Posterior vena cava (tissue), 2 donors: ENCODE measurements around the gene EFCAB11. TPM values are rescaled to one million over a fixed set of nuclear protein-coding genes. Genes with fewer than 3 reads are reported as not detected.
"Not testable (repeated sequence)": the region's sequence is repeated elsewhere in the genome, so short reads cannot be mapped to it uniquely, and the experiment has no call there.

Source experiments
- DNase-seq: peaks from one replicate; pipeline ENCODE4 v3.0.0-alpha.2; 2020; ENCODE audit warnings: low spot score
- intact Hi-C, 2 donors: fragments of 100-400 bp; cut with DNase I; formaldehyde crosslinking; loops; one replicate each; pipeline versions ENCODE4 v1.14.1 to v1.14.2; 2022 to 2023
- total RNA-seq, 2 donors: library from RNA; stranded (reverse); fragmentation: NEBNext Ultra II Directional; extraction: Animal tissue kit (Norgen Biotek cat#: 25700); gene quantifications; one replicate each; pipeline ENCODE4 v1.2.1, GENCODE V29; 2021
- donor health status: DM: yes; HTN: yes; CAD: no.
- donor health status: DM: yes; HTN: yes; CAD: no.

EFCAB11 gene
- total RNA-seq, 2 donors from 2014 or later = 4.8 to 6.1 TPM

GRCh38 chr14:89891055-89891454 is 63.5 kb downstream of the EFCAB11 start:
- intact Hi-C loops = no loop called here
- no peak for DNase-seq

- DNase-seq = no peak
- intact Hi-C loops = no loop called here
These were observed 63.9 kb downstream of the EFCAB11 start for GRCh38 chr14:89890589-89890988.

- DNase-seq = no peak
- intact Hi-C loops = no loop called here
These were observed 64.9 kb downstream of the EFCAB11 start for GRCh38 chr14:89889626-89890025.

GRCh38 chr14:89884761-89885160 is 69.8 kb downstream of the EFCAB11 start:
- intact Hi-C loops = no loop called here
- no peak for DNase-seq

- intact Hi-C loops = no loop called here
- DNase-seq = no peak
These were observed 72.7 kb downstream of the EFCAB11 start for GRCh38 chr14:89881839-89882238.

- DNase-seq, intact Hi-C loops: not testable (repeated sequence)
These were observed 80.4 kb downstream of the EFCAB11 start for GRCh38 chr14:89874091-89874490.

GRCh38 chr14:89870316-89870715 is 84.2 kb downstream of the EFCAB11 start:
- intact Hi-C loops = no loop called here
- DNase-seq = no peak

- intact Hi-C loops = no loop called here
- DNase-seq = no peak
These were observed 84.9 kb downstream of the EFCAB11 start for GRCh38 chr14:89869606-89870005.

GRCh38 chr14:89866458-89866857 is 88.1 kb downstream of the EFCAB11 start:
- DNase-seq = no peak
- intact Hi-C loops = no loop called here

- DNase-seq = no peak
- intact Hi-C loops = no loop called here
These were observed 89.4 kb downstream of the EFCAB11 start for GRCh38 chr14:89865153-89865552.

- intact Hi-C loops = no loop called here
- DNase-seq = no peak
These were observed 91.7 kb downstream of the EFCAB11 start for GRCh38 chr14:89862856-89863255.

GRCh38 chr14:89861630-89862029 is 92.9 kb downstream of the EFCAB11 start:
- intact Hi-C loops = no loop called here
- no peak for DNase-seq

- DNase-seq = no peak
- intact Hi-C loops = loop anchor here in 1 of 2 donors (5.0 kb wide), 1 partner anchor 966 kb away; no protein-coding TSS in a partner anchor
These were observed 96.4 kb downstream of the EFCAB11 start for GRCh38 chr14:89858089-89858488.

GRCh38 chr14:89856871-89857345 is 97.6 kb downstream of the EFCAB11 start:
- intact Hi-C loops = loop anchor here in 1 of 2 donors (5.0 kb wide), 1 partner anchor 965 kb away; no protein-coding TSS in a partner anchor
- DNase-seq = no peak

- no peak for DNase-seq
- intact Hi-C loops = loop anchor here in 1 of 2 donors (5.0 kb wide), 1 partner anchor 964 kb away; no protein-coding TSS in a partner anchor
These were observed 98.4 kb downstream of the EFCAB11 start for GRCh38 chr14:89855961-89856656.

- DNase-seq = no peak
- intact Hi-C loops = no loop called here
These were observed 100.4 kb downstream of the EFCAB11 start for GRCh38 chr14:89853936-89854693.

- intact Hi-C loops = no loop called here
- DNase-seq = no peak
These were observed 103.4 kb downstream of the EFCAB11 start for GRCh38 chr14:89851106-89851505.

GRCh38 chr14:89849931-89850330 is 104.6 kb downstream of the EFCAB11 start:
- DNase-seq = no peak
- intact Hi-C loops = no loop called here

- intact Hi-C loops = no loop called here
These were observed 106.4 kb downstream of the EFCAB11 start for GRCh38 chr14:89848165-89848564.

GRCh38 chr14:89845346-89845745 is 109.2 kb downstream of the EFCAB11 start:
- no peak for DNase-seq
- intact Hi-C loops = no loop called here

More at GRCh38 chr14:89848165-89848564, 106.4 kb downstream of the EFCAB11 start:
- no peak for DNase-seq
